GM12878 (cell line): ENCODE data around the gene MLIP. TPM values are rescaled to one million over a fixed set of nuclear protein-coding genes. Genes with fewer than 3 reads are reported as not detected.

Experiments used
- ATAC-seq: fragments of 200-7000 bp; cut with Tn5 transposase; 3 replicates; pipeline ENCODE4 v1.9.1; 2020; ENCODE audit warnings: mild to moderate bottlenecking, moderate library complexity
- BruUV-seq: library from RNA; stranded (reverse); fragments of 400-500 nt; replicated peaks from 2 replicates; lab custom pipeline; 2021; lab: Mats Ljungman, UMichigan
- CTCF ChIA-PET: fragments of 300-600 bp; sonication (Branson Sonifier 250); formaldehyde crosslinking; extraction: SDS; loops from one replicate; lab custom pipeline; 2021; ENCODE audit warnings: inconsistent platforms; lab: Yijun Ruan, JAX
- POLR2A ChIA-PET: fragments of 350-600 bp; formaldehyde crosslinking; extraction: SDS; loops from one replicate; lab custom pipeline; 2021; ENCODE audit warnings: inconsistent platforms; lab: Charles Lee
- RAD21 ChIA-PET: fragments of 300-600 bp; sonication (Branson Sonifier 250); formaldehyde crosslinking; loops from one replicate; lab custom pipeline; 2023; ENCODE audit warnings: antibody characterized with exemption; ENCODE audit not compliant: unreplicated experiment; lab: Charles Lee
- SMC1A ChIA-PET: fragments of 300-600 bp; sonication (Branson Sonifier 250); formaldehyde crosslinking; loops from one replicate; lab custom pipeline; 2023; ENCODE audit not compliant: unreplicated experiment, uncharacterized antibody; lab: Charles Lee
- DNase-seq: peaks from one replicate; pipeline ENCODE4 v3.0.0-alpha.2; 2011; ENCODE audit warnings: low read depth, low spot score
- FAIRE-seq: peaks from 3 replicates; lab custom pipeline; 2011; peaks lifted over from hg19 to GRCh38; lab: Jason Lieb, UNC
- H2AFZ ChIP-seq: 2 replicates; pipeline ENCODE4 v1.6.0; 2011; ENCODE audit warnings: low read depth, low read length, control low read depth; ENCODE audit not compliant: control insufficient read depth
- H3K27ac ChIP-seq: 2 replicates; pipeline ENCODE4 v1.5.1; 2011; ENCODE audit warnings: control low read depth; ENCODE audit not compliant: control insufficient read depth, insufficient read depth
- H3K27me3 ChIP-seq, 2 experiments: replicated peaks in 1 of 2; 2 replicates each; pipeline versions ENCODE4 v1.6.0 to v1.6.1; 2011; ENCODE audit warnings: low read length in 1 of 2; ENCODE audit not compliant: control insufficient read depth in 2 of 2, insufficient read depth in 2 of 2
- H3K36me3 ChIP-seq, 2 experiments: 2 replicates each; pipeline ENCODE4 v1.5.1; 2011; ENCODE audit warnings: low read length in 1 of 2; ENCODE audit not compliant: control insufficient read depth in 2 of 2, insufficient read depth in 2 of 2
- H3K4me1 ChIP-seq: 2 replicates; pipeline ENCODE4 v1.6.1; 2011; ENCODE audit warnings: mild to moderate bottlenecking, low read length, moderate library complexity, mixed read lengths; ENCODE audit not compliant: control insufficient read depth, insufficient read depth
- H3K4me2 ChIP-seq: 2 replicates; pipeline ENCODE4 v1.6.0; 2011; ENCODE audit warnings: control low read depth; ENCODE audit not compliant: control insufficient read depth, insufficient read depth
- H3K4me3 ChIP-seq: fragments of 200-600 bp; sonication (generic); 2 replicates; pipeline ENCODE4 v1.5.1; 2016
- H3K79me2 ChIP-seq: 2 replicates; pipeline ENCODE4 v1.6.0; 2011; ENCODE audit warnings: low read length; ENCODE audit not compliant: control insufficient read depth, insufficient read depth
- H3K9ac ChIP-seq: 2 replicates; pipeline ENCODE4 v1.8.0; 2011; ENCODE audit warnings: low read length, control low read depth, mixed read lengths; ENCODE audit not compliant: control insufficient read depth, insufficient read depth
- H3K9me3 ChIP-seq: replicated peaks from 3 replicates; pipeline ENCODE4 v1.5.1; 2011; ENCODE audit warnings: mild to moderate bottlenecking, low read length; ENCODE audit not compliant: control insufficient read depth, insufficient read depth
- H4K20me1 ChIP-seq: 2 replicates; pipeline ENCODE4 v1.6.0; 2011; ENCODE audit not compliant: control insufficient read depth, insufficient read depth
- BCL3 ChIP-seq: IDR thresholded peaks from 2 replicates; pipeline ENCODE4 v1.6.1; 2011; ENCODE audit warnings: borderline replicate concordance, low read depth, mild to moderate bottlenecking, moderate library complexity, low read length; ENCODE audit not compliant: insufficient read depth, poor library complexity, severe bottlenecking
- MTA2 ChIP-seq: fragments of 450-650 bp; IDR thresholded peaks from 2 replicates; pipeline ENCODE4 v1.6.1; 2016; ENCODE audit warnings: low read depth, mild to moderate bottlenecking, moderate library complexity
- NRF1 ChIP-seq: conservative IDR thresholded peaks from 2 replicates; pipeline ENCODE4 v1.6.1; 2011; ENCODE audit warnings: mild to moderate bottlenecking, low read depth, low read length, improper control_type of control experiment
- YBX1 ChIP-seq: fragments of 450-650 bp; IDR thresholded peaks from 2 replicates; pipeline ENCODE4 v1.6.1; 2016; ENCODE audit warnings: antibody characterized with exemption
- ZNF24 ChIP-seq: fragments of 450-650 bp; IDR thresholded peaks from 2 replicates; pipeline ENCODE4 v1.6.1; 2017; ENCODE audit warnings: antibody characterized with exemption, mild to moderate bottlenecking
- ZZZ3 ChIP-seq: IDR thresholded peaks from 2 replicates; pipeline ENCODE4 v1.6.1; 2011; ENCODE audit warnings: low read depth; ENCODE audit not compliant: control insufficient read depth, insufficient read length
- WGBS: methylation state at CpG from one replicate; pipeline ENCODE4 v1.1.6; 2016; ENCODE audit warnings: low lambda C conversion rate; ENCODE audit not compliant: insufficient replicate concordance, insufficient coverage; ENCODE audit errors: missing lambda C conversion rate; 5-methylcytosine and 5-hydroxymethylcytosine counted together
- in situ Hi-C: fragments of 300-500 bp; cut with MboI; formaldehyde crosslinking; loops from 9 replicates; pipeline ENCODE4 v1.14.3; 2018; ENCODE audit warnings: mixed read lengths
- intact Hi-C: fragments of 100-400 bp; cut with micrococcal nuclease; formaldehyde crosslinking; loops from one replicate; pipeline ENCODE4 v1.14.2; 2022; ENCODE audit not compliant: unreplicated experiment
- polyA plus RNA-seq, 11 experiments: library from polyadenylated mRNA; depleted of rRNA in 4 of 11; unstranded in 6 of 11; stranded (reverse) in 5 of 11; fragments of >200 nt; fragmentation: Nextera tagmentation in 4 of 11; fragmentation: Illumina TruSeq in 1 of 11; extraction: Ambion mirVana in 4 of 11; extraction: Trizol in 1 of 11; gene quantifications; 1 replicate in 1 of 11; 2 replicates in 10 of 11; pipeline versions ENCODE4 v1.2.1 to v1.2.3, GENCODE V29; 2011 to 2016; ENCODE audit warnings: inconsistent platforms in 2 of 11, missing spikeins in 2 of 11, low read depth in 1 of 11
- total RNA-seq, 4 experiments: library from RNA; depleted of rRNA in 3 of 4; stranded (reverse); fragments of >200 nt in 3 of 4; fragmentation: Illumina TruSeq in 1 of 4; extraction: Trizol in 1 of 4; gene quantifications; 2 replicates each; pipeline versions ENCODE4 v1.2.1 to v1.2.3, GENCODE V29; 2013 to 2021
- TF ChIP-seq, protein P1 (sequence below): IDR thresholded peaks from 2 replicates; pipeline ENCODE4 v1.6.1; 2011; ENCODE audit warnings: mild to moderate bottlenecking, low read depth, low read length, moderate library complexity; ENCODE audit not compliant: insufficient replicate concordance

The MLIP gene
- total and polyA plus RNA-seq, 10 of the 15 experiments (the other 5 are each of a cell fraction or from before 2014, with no cell fraction given): not detected

- POLR2A ChIA-PET: no interaction called here
- FAIRE-seq (no peak), DNase-seq (no peak), ATAC-seq (no peak)
- intact Hi-C loops: no loop called here
- 94% methylated on average over 3 of the region's 3 CpGs for WGBS
- Histone ChIP-seq H3K36me3 (no peaks in the 10 kb centered on the region), H3K4me1 (no peaks in the 10 kb centered on the region), H4K20me1 (no peaks in the 10 kb centered on the region), H3K9me3 (no peaks in the 10 kb centered on the region), H3K27me3 (no peaks in the 10 kb centered on the region), H3K4me3 (no peak overlapping the region), H3K4me2 (no peak overlapping the region), H3K9ac (no peak overlapping the region), H3K27ac (no peak overlapping the region), H2AFZ (no peak overlapping the region), H3K79me2 (no peaks in the 10 kb centered on the region)
- in situ Hi-C loops: no loop called here
- SMC1A ChIA-PET: no interaction called here
- RAD21 ChIA-PET: interaction anchor here (0.7 kb wide), 1 partner anchor 146 kb away, joined by 3 read pairs; no protein-coding TSS in a partner anchor
- no peak for TF ChIP-seq YBX1
- CTCF ChIA-PET: no interaction called here
- BruUV-seq: no TSS peak
Observed at GRCh38 chr6:54063228-54063539, 48.1 kb upstream of the MLIP start.

GRCh38 chr6:54068694-54069093 is 42.5 kb upstream of the MLIP start:
- Histone ChIP-seq H3K79me2 (no peaks in the 10 kb centered on the region), H3K9ac (no peak overlapping the region), H4K20me1 (no peaks in the 10 kb centered on the region), H3K4me2 (no peak overlapping the region), H3K27me3 (no peaks in the 10 kb centered on the region), H3K9me3 (no peaks in the 10 kb centered on the region), H2AFZ (no peak overlapping the region), H3K36me3 (no peaks in the 10 kb centered on the region), H3K4me1 (no peaks in the 10 kb centered on the region), H3K27ac (no peak overlapping the region), H3K4me3 (no peak overlapping the region)
- RAD21 ChIA-PET: no interaction called here
- WGBS: no CpG with 5 or more reads among the region's 2 CpGs
- POLR2A ChIA-PET: no interaction called here
- in situ Hi-C loops: no loop called here
- no peak for DNase-seq
- CTCF ChIA-PET: no interaction called here
- no peak for FAIRE-seq
- intact Hi-C loops: no loop called here
- BruUV-seq: no TSS peak
- no peak for ATAC-seq
- SMC1A ChIA-PET: no interaction called here
- no peak for TF ChIP-seq ZNF24
- no peak for TF ChIP-seq NRF1
- TF ChIP-seq BCL3: no peak
- no peak for TF ChIP-seq MTA2
- TF ChIP-seq, protein P1, sequence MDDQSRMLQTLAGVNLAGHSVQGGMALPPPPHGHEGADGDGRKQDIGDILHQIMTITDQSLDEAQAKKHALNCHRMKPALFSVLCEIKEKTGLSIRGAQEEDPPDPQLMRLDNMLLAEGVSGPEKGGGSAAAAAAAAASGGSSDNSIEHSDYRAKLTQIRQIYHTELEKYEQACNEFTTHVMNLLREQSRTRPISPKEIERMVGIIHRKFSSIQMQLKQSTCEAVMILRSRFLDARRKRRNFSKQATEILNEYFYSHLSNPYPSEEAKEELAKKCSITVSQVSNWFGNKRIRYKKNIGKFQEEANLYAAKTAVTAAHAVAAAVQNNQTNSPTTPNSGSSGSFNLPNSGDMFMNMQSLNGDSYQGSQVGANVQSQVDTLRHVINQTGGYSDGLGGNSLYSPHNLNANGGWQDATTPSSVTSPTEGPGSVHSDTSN: no peak
- no peak for TF ChIP-seq ZZZ3
